Activated CD4-positive, alpha-beta T cell treated with anti-CD3 and anti-CD28 coated beads for 36 hours (primary cell): Measurements from ENCODE around the gene TRAP1. TPM values are rescaled to one million over a fixed set of nuclear protein-coding genes. Genes with fewer than 3 reads are reported as not detected.
A peak's percentile ranks its signal among the peaks of the same experiment; 100 is the strongest.
"Not testable (repeated sequence)": the region's sequence is repeated elsewhere in the genome, so short reads cannot be mapped to it uniquely, and the experiment has no call there.

ENCODE experiments used
- ATAC-seq: fragments of 200-7000 bp; cut with Tn5 transposase; one replicate; pipeline ENCODE4 v1.10.0; 2021; ENCODE audit warnings: mild to moderate bottlenecking, moderate library complexity
- CTCF ChIA-PET: fragments of 350-600 bp; sonication (Branson Sonifier 250); formaldehyde crosslinking; loops from one replicate; lab custom pipeline; 2021; ENCODE audit warnings: antibody characterized with exemption; lab: Charles Lee
- POLR2A ChIA-PET: fragments of 350-600 bp; sonication (Branson Sonifier 250); formaldehyde crosslinking; loops from one replicate; lab custom pipeline; 2021; ENCODE audit warnings: antibody characterized with exemption, inconsistent platforms; lab: Charles Lee
- DNase-seq: peaks from one replicate; pipeline ENCODE4 v3.0.0-alpha.2; 2020
- H3K27ac Mint-ChIP-seq: one replicate; pipeline ENCODE4 v1.8.0; 2021; ENCODE audit warnings: mixed read lengths
- H3K27me3 Mint-ChIP-seq: one replicate; pipeline ENCODE4 v1.8.0; 2021; ENCODE audit warnings: mixed read lengths
- H3K36me3 Mint-ChIP-seq: one replicate; pipeline ENCODE4 v1.8.0; 2021; ENCODE audit warnings: low read depth, mixed read lengths
- H3K4me1 Mint-ChIP-seq: one replicate; pipeline ENCODE4 v1.8.0; 2021; ENCODE audit warnings: mixed read lengths
- H3K4me3 Mint-ChIP-seq: one replicate; pipeline ENCODE4 v1.8.0; 2021; ENCODE audit warnings: mild to moderate bottlenecking, moderate library complexity, mixed read lengths
- H3K9me3 Mint-ChIP-seq: one replicate; pipeline ENCODE4 v1.8.0; 2021; ENCODE audit warnings: low read depth, mixed read lengths
- intact Hi-C, 2 experiments: fragments of 100-400 bp; cut with DNase I in 1 of 2; cut with micrococcal nuclease in 1 of 2; formaldehyde crosslinking; loops; one replicate each; pipeline versions ENCODE4 v1.14.2 to v1.15.1; 2022 to 2024; cut with DNase I, micrococcal nuclease
- total RNA-seq, 2 experiments: library from RNA; stranded (reverse); gene quantifications; one replicate each; pipeline ENCODE4 v1.2.3, GENCODE V29; 2021

Gene TRAP1
- total RNA-seq, 2 experiments from 2014 or later: 306 to 360 TPM

DNA sequence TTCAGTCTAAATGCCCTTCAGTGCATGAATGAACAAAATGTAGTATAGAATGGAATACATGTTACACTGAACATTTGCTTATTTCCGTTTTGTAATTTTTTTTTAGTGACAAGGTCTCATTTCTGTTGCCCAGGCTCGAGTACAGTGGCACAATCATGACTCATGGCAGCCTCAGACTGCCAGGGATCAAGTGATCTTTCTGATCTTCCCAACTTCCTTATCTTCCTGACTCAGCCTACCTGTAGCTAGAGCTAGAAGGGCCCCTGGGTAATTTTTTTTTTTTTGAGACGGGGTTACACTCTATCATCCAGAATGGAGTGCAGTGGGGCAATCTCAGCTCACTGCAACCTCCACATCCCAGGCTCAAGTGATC, 98.6 kb downstream of the TRAP1 start:
- Mint-ChIP-seq H3K9me3 (no peaks in the 10 kb centered on the region), H3K4me1 (peaks cover 39% of the 10 kb centered on the region), H3K4me3 (no peak overlapping the region), H3K36me3 (peaks cover 14% of the 10 kb centered on the region), H3K27me3 (no peaks in the 10 kb centered on the region), H3K27ac (peak overlapping the region; percentile 10)
- ChIA-PET POLR2A (no interaction called here), CTCF (interaction anchor here (1.1 kb wide), 1 partner anchor 11 kb away, joined by 3 read pairs; no protein-coding TSS in a partner anchor)
- no peak for ATAC-seq
- intact Hi-C loops: loop anchor here in 1 of 2 experiments (10.0 kb wide), 1 partner anchor 514 kb away; no protein-coding TSS in a partner anchor
- DNase-seq: no peak

DNA sequence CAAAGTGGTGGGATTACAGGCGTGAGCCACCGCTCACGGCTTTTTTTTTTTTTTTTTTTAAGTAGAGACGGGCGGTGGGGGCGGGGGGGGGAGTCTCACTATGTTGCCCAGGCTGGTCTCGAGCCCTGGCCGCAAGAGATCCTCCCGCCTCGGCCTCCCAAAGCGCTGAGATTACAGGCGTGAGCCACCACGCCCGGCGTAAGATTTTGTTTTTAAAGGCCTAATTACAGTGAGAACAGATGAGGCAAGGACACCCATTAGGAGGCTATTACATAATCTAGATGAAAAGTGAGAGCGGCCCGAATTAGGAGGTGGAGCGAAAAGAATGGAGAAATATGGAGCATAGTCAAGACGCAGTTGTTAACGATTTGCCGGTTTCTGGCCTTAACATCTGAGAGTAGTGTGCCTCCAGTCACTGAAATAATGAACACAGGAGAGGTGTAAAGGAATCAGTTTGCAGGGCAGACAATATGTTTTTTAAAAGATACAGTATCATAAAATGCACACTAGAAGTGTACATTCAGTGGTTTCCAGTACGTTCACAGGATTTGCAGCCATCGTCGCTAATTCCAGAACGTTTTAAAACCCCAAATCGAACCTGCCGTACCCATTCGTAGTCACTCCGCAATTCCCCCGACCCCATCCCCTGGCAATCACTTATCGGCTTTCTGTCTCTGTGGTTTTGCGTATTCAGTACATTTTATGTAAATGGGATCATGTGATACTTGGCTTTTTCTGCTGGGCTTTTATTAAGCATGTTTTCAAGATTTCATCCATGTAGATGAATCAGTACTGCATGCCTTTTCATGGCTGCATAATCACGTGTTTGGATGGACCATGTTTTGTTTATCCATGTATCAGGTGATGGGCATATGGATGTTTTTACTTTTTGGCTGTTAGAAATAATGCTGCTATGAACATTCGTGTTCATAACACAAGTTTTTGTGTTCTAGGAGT, 104.5 kb downstream of the TRAP1 start:
- no peak for ATAC-seq
- ChIA-PET POLR2A (interaction anchor here (0.6 kb wide), 2 partner anchors 13 to 87 kb away, joined by 3 read pairs; no protein-coding TSS in a partner anchor), CTCF (interaction anchor here (0.6 kb wide), 1 partner anchor 162 kb away, joined by 5 read pairs; no protein-coding TSS in a partner anchor)
- no peak for DNase-seq
- no peaks in the 10 kb centered on the region for H3K9me3 Mint-ChIP-seq
- H3K4me1 Mint-ChIP-seq: peaks cover 39% of the 10 kb centered on the region
- H3K4me3 Mint-ChIP-seq: peak overlapping the region; percentile 100
- H3K27ac Mint-ChIP-seq: peak overlapping the region; percentile 47
- H3K36me3 Mint-ChIP-seq: peaks cover 23% of the 10 kb centered on the region
- intact Hi-C loops: loop anchor here (5.0 to 10.0 kb wide), 4 partner anchors 35 to 570 kb away; partner anchors contain the start of gene NLRC3 (in 1 of the 2)
- no peaks in the 10 kb centered on the region for H3K27me3 Mint-ChIP-seq

DNA sequence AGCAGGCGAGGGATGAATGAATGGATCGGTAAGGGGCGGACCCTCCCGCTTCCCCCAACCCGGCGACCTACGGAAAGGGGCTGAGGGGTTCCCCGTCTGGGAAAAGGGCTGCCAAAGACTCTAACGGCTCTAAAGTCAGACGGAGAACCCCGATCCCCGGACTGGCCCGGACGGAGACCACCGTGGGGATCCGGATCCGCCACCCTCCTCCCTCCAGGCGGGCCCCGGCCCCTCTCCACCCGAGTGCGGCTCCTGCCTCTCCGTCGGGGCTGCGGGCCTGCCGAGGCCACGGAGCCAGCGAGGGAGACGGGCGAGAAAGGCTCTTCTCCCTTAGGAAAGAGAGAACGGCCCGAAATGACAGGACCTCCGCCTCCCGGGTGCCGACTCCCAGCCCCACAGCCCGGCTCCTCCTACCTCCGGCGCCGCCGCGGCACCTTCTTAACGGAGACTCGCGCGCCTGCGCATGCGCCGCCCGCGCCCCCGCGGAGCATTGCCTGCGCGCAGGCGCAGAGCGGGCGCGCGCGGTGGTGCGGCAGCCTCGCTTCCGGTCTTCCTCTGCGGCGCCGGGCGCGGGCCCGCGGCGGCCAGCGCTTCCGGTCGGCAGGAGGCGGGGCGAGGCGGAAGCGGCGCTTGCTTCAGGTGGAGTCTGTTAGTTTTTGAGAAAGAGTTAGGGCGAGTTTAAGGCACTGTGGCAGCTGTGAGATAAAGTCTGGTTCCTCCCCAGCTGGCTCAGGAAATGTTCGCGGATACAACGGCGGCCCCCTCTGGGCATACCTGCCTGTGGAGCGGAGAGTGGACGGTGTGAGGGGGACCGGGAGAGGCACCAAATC, 106.0 kb downstream of the TRAP1 start, which contains the start of gene SLX4:
SLX4 (minus strand) TSS at position 461 of the 830 bp plus-strand sequence. CDS start 2,642 bp downstream, outside the sequence.
- ChIA-PET POLR2A (no interaction called here), CTCF (interaction anchor here (0.6 kb wide), 2 partner anchors 31 to 55 kb away, joined by 3 read pairs; no protein-coding TSS in a partner anchor)
- intact Hi-C loops: loop anchor here (1.0 to 10.0 kb wide), 18 partner anchors 33 to 1005 kb away; partner anchors contain the start of genes ADCY9 (in 1 of the 2), CLUAP1 (in 1 of the 2), CREBBP (in 1 of the 2) and NLRC3 (in 1 of the 2)
- Mint-ChIP-seq H3K4me1 (peaks cover 41% of the 10 kb centered on the region), H3K9me3 (no peaks in the 10 kb centered on the region), H3K27me3 (no peaks in the 10 kb centered on the region), H3K36me3 (peaks cover 20% of the 10 kb centered on the region), H3K27ac (peak within 1 kb of the TSS; percentile 98), H3K4me3 (peak within 1 kb of the TSS; percentile 100)
- DNase-seq: peak; percentile 95
- peak; percentile 90 for ATAC-seq

- Mint-ChIP-seq H3K27ac (peak overlapping the region; percentile 52), H3K9me3 (no peaks in the 10 kb centered on the region), H3K27me3 (no peaks in the 10 kb centered on the region), H3K36me3 (peaks cover 23% of the 10 kb centered on the region), H3K4me3 (peak overlapping the region; percentile 100), H3K4me1 (peaks cover 39% of the 10 kb centered on the region)
- DNase-seq (no peak), ATAC-seq (no peak)
- CTCF ChIA-PET: interaction anchor here (0.6 kb wide), 1 partner anchor 239 kb away, joined by 3 read pairs; no protein-coding TSS in a partner anchor
- intact Hi-C loops: loop anchor here (1.0 to 10.0 kb wide), 18 partner anchors 32 to 1006 kb away; partner anchors contain the start of genes ADCY9 (in 1 of the 2), CLUAP1 (in 1 of the 2), CREBBP (in 1 of the 2) and NLRC3 (in 1 of the 2)
- POLR2A ChIA-PET: no interaction called here
Measured at GRCh38 chr16:3610698-3611145, 106.6 kb downstream of the TRAP1 start.

DNA sequence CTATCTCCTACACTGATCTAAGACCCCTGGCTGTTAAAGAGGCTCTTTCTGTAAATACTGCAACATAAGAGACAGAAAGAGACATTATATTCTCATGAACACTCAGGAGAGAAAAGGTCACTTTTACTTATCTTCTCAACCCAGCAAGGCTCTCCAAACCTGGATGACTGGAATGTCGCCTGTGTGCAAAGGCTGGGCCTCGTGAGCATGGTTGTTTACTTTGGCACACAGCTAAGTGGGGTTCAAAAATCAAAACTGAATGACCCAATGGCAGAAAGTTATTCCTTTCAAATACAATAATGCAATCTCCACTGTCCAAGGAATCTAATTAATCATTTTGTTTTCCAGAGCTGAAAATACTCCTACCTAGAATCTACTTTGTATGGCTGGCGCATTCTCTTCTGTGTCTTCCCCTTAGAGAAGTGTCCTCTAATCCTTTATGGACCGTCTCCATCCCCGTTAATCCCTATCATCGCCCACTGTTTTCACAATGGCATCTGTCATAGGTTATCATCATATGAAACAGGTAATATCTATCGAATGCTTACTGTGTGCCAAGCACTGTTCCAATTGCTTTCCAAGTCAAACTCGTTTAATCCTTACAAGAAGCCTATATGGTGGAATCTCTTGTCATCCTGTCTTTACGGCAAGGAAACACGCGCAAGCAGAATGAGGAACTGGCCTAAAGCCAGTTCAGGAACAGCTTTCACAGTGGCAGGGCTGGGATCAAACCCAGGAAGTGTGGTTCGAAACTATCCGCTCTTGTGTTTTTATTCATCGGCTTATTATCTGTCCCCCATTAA, 107.2 kb downstream of the TRAP1 start:
- Mint-ChIP-seq H3K27me3 (no peaks in the 10 kb centered on the region), H3K9me3 (no peaks in the 10 kb centered on the region), H3K36me3 (peaks cover 18% of the 10 kb centered on the region), H3K27ac (peak overlapping the region; percentile 18), H3K4me1 (peaks cover 33% of the 10 kb centered on the region), H3K4me3 (peak overlapping the region; percentile 100)
- ATAC-seq (no peak), DNase-seq (no peak)
- CTCF ChIA-PET: interaction anchor here (0.6 kb wide), 1 partner anchor 238 kb away, joined by 3 read pairs; no protein-coding TSS in a partner anchor
- intact Hi-C loops: loop anchor here (2.0 to 10.0 kb wide), 7 partner anchors 33 to 1007 kb away; partner anchors contain the start of genes ADCY9 (in 1 of the 2), CLUAP1 (in 1 of the 2) and NLRC3 (in 1 of the 2)
- POLR2A ChIA-PET: no interaction called here

GRCh38 chr16:3608976-3609375, 108.3 kb downstream of the TRAP1 start:
- CTCF ChIA-PET, H3K27ac Mint-ChIP-seq, DNase-seq, H3K4me3 Mint-ChIP-seq, POLR2A ChIA-PET, H3K27me3 Mint-ChIP-seq, intact Hi-C loops, H3K9me3 Mint-ChIP-seq, ATAC-seq: not testable (repeated sequence)
- Mint-ChIP-seq H3K4me1 (peaks cover 26% of the 10 kb centered on the region), H3K36me3 (peaks cover 20% of the 10 kb centered on the region)

DNA sequence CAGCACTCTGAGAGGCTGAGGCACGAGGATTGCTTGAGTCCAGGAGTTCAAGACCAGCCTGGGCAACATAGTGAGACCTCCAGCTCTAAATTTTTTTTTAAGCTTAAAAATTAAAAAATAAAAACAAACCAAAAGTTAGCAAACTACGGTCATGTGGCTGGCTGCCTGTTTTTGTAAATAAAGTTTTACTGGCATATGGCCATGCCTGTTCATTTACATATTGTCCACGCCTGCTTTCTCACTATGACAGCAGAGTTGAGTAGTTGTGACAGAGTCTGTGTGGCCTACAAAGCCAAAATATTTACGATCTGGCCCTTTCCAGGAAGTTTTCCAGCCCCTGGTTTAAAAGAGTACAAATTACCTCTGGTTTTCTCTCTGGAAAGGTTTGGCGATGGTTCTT, 109.3 kb downstream of the TRAP1 start:
- Mint-ChIP-seq H3K9me3 (no peaks in the 10 kb centered on the region), H3K4me3 (no peak overlapping the region), H3K4me1 (peaks cover 20% of the 10 kb centered on the region), H3K36me3 (peaks cover 21% of the 10 kb centered on the region), H3K27ac (no peak overlapping the region), H3K27me3 (no peaks in the 10 kb centered on the region)
- intact Hi-C loops: no loop called here
- ATAC-seq (no peak), DNase-seq (no peak)
- ChIA-PET POLR2A (no interaction called here), CTCF (interaction anchor here (0.8 kb wide), 1 partner anchor 10 kb away, joined by 3 read pairs; no protein-coding TSS in a partner anchor)

Other genes with a start within 250 kb of the TRAP1 start
- gene C16orf90, start 222.0 kb downstream of the TRAP1 start, total RNA-seq: not detected
- gene CLUAP1, start 216.5 kb downstream of the TRAP1 start, total RNA-seq: 10 to 100 TPM; 20.2 to 21.3 TPM
- 10 to 100 TPM; 14.9 to 20.5 TPM for gene NLRC3, start 140.1 kb downstream of the TRAP1 start, total RNA-seq
- gene SLX4, start 105.9 kb downstream of the TRAP1 start, total RNA-seq: 10 to 100 TPM; 10.7 to 11.7 TPM
- gene DNASE1, start 62.8 kb downstream of the TRAP1 start, total RNA-seq: 10 to 100 TPM; 10.1 to 11.3 TPM
- gene CREBBP, start 163.2 kb upstream of the TRAP1 start, total RNA-seq: 10 to 100 TPM; 28.1 to 37.4 TPM